Nephron progenitor cell (in vitro differentiated cells): ENCODE results near the gene PRR22.

ENCODE experiments used
- DNase-seq: peaks from one replicate; pipeline ENCODE4 v3.0.0; 2021
- H3K27ac Mint-ChIP-seq: 2 replicates; pipeline ENCODE4 v1.8.0; 2021; ENCODE audit warnings: mild to moderate bottlenecking, moderate library complexity, mixed read lengths
- H3K27me3 Mint-ChIP-seq: 2 replicates; pipeline ENCODE4 v1.8.0; 2021; ENCODE audit warnings: mild to moderate bottlenecking, low read depth, mixed read lengths; ENCODE audit not compliant: poor library complexity
- H3K36me3 Mint-ChIP-seq: 2 replicates; pipeline ENCODE4 v1.8.0; 2021; ENCODE audit warnings: low read depth, mixed read lengths
- H3K4me1 Mint-ChIP-seq: 2 replicates; pipeline ENCODE4 v1.8.0; 2021; ENCODE audit warnings: mixed read lengths
- H3K4me3 Mint-ChIP-seq: 2 replicates; pipeline ENCODE4 v1.8.0; 2021; ENCODE audit warnings: mild to moderate bottlenecking, moderate library complexity, mixed read lengths
- H3K9me3 Mint-ChIP-seq: 2 replicates; pipeline ENCODE4 v1.8.0; 2021; ENCODE audit warnings: mild to moderate bottlenecking, moderate library complexity, mixed read lengths
- TF ChIP-seq, protein P1 (sequence below): fragments of 200-600 bp; sonication (generic); IDR thresholded peaks from 2 replicates; pipeline ENCODE4 v1.5.0; 2021; ENCODE audit warnings: antibody characterized with exemption

PRR22 gene

DNA sequence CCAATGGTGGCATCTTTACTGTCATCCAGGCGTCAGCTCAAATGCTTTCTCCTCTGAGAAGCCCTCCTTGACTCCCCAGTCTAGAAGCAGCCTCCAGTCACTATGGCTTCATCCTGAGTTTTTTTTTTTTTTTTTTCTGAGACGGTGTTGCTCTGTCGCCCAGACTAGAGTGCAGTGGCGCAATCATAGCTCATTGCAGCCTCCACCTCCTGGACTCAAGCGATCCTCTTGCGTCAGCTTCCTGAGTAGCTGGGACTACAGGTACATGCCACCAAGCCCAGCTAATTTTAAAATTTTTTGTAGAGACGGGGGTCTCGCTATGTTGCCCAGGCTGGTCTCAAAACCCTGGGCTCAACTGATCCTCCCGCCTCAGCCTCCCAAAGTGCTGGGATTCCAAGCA, 24.5 kb upstream of the PRR22 start:
- H3K9me3 Mint-ChIP-seq, result no peaks in the 10 kb centered on the region
- H3K36me3 Mint-ChIP-seq, result no peaks in the 10 kb centered on the region
- H3K4me1 Mint-ChIP-seq, result peaks cover 22% of the 10 kb centered on the region
- H3K4me3 Mint-ChIP-seq, result no peak overlapping the region
- H3K27ac Mint-ChIP-seq, result no peak overlapping the region
- no peak for DNase-seq
- TF ChIP-seq, protein P1, sequence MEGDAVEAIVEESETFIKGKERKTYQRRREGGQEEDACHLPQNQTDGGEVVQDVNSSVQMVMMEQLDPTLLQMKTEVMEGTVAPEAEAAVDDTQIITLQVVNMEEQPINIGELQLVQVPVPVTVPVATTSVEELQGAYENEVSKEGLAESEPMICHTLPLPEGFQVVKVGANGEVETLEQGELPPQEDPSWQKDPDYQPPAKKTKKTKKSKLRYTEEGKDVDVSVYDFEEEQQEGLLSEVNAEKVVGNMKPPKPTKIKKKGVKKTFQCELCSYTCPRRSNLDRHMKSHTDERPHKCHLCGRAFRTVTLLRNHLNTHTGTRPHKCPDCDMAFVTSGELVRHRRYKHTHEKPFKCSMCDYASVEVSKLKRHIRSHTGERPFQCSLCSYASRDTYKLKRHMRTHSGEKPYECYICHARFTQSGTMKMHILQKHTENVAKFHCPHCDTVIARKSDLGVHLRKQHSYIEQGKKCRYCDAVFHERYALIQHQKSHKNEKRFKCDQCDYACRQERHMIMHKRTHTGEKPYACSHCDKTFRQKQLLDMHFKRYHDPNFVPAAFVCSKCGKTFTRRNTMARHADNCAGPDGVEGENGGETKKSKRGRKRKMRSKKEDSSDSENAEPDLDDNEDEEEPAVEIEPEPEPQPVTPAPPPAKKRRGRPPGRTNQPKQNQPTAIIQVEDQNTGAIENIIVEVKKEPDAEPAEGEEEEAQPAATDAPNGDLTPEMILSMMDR, result no peak
- peaks cover 27% of the 10 kb centered on the region for H3K27me3 Mint-ChIP-seq

DNA sequence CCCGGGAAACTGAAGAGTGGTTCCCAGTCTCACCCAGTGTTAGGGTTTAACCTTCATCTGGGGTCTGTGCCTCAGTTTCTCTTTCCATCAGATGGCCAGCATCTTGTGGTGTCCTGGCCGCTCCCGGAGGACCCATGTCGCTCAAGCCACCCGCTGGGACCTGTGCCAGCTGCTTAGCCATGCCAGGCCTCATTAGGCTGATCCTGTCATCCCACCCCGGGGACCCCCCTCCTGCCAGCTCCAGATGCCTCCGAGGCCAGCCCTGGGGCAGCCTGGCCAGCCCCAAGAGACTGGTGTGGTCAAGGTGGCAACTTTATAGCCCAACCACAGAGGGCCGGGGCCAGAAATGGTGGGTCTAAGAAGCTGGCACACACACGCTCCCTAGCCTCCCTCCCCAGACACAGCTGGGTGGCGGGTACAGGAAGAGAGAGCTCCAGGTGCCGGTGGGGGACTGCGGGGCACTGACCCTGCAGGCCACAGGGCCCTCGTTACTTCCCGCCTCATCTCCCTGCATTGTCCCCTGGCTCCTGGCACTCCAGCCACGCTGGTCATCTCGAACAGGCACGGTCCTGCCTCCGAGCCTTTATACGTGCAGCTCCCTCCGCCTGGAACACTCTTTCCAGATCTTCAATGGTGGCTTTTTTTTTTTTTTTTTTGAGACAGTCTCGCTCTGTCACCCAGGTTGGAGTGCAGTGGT, 23.7 kb upstream of the PRR22 start:
- TF ChIP-seq, protein P1, result no peak
- Mint-ChIP-seq H3K9me3 (no peaks in the 10 kb centered on the region), H3K36me3 (no peaks in the 10 kb centered on the region), H3K4me1 (peaks cover 23% of the 10 kb centered on the region), H3K4me3 (no peak overlapping the region), H3K27ac (no peak overlapping the region), H3K27me3 (peaks cover 25% of the 10 kb centered on the region)
- DNase-seq, result no peak

DNA sequence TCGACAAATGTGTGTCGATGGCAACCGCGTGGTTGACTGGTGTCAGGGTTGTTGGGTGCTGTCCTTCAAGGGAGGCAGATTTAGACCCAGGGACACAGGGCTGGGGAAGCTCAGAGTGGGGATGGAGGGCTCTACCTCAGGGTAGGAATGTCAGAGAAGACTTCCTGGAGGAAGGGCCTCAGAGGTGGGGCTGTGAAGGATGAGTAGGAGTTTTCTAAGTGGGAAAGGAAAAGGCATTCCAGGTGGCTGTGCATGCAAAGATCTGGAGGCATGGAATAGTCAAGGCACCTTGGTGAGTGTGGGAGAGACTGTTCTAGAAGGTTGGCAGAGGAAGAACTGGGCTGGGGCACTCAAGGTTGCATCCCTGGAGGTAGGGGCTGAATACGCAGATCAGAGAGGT, 22.4 kb upstream of the PRR22 start:
- H3K9me3 Mint-ChIP-seq, result no peaks in the 10 kb centered on the region
- peaks cover 25% of the 10 kb centered on the region for H3K27me3 Mint-ChIP-seq
- H3K4me3 Mint-ChIP-seq, result no peak overlapping the region
- no peaks in the 10 kb centered on the region for H3K36me3 Mint-ChIP-seq
- no peak overlapping the region for H3K27ac Mint-ChIP-seq
- no peak for DNase-seq
- TF ChIP-seq, protein P1, result no peak
- peaks cover 33% of the 10 kb centered on the region for H3K4me1 Mint-ChIP-seq

DNA sequence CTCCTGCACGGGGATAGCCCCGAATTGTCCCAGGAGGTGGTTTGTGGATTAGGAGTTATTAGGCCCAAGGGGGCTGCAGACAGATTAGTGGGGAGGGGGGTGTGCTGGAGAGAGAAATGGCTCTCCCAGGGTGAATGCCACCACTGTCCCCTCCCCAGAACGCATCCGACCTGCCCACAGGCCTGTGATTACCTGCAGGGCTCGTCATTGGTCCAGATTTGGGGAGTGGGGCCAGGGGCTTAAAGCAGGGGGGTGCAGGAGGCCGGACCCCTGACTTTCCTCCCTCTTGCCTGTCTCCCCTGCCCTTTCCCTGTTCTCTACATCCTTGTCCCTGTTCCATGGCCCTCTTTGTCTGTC, 21.6 kb upstream of the PRR22 start:
- DNase-seq, result no peak
- Mint-ChIP-seq H3K9me3 (no peaks in the 10 kb centered on the region), H3K36me3 (no peaks in the 10 kb centered on the region), H3K4me1 (peaks cover 36% of the 10 kb centered on the region), H3K27ac (no peak overlapping the region), H3K4me3 (peak overlapping the region; percentile 71), H3K27me3 (peaks cover 25% of the 10 kb centered on the region)
- TF ChIP-seq, protein P1, result no peak

DNA sequence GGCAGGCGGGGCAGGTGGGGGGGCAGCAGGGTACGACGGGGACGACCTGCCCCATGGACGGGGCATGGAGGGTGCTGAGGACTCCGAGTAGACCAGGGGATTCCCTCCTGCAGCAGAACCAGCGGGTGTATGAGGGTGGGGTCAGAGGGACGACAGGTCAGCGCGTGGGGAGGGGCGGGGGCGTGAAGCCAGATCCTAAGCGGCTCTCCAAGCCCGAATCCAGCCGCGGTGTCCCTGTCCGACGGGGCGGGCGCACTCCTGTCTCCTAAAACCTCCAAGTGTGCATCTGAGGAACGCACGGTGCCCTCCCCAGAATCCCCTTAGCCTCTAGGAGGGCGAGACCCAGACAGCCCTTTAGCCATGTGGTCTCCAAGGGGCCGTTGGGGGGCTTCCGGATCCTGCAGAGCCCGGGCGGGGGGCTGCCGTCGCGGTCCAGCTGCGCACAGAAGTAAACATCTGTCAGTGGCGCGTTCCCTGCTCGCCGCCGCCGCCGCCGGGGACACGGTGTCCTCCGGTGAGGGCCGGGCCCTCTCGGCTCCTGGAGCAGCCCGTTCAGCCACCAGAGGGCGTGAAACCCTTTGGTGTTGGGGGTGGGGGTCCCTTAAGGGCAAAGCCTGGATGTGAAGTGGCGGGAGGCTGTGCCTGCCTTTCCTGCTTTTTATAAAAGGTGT, 21.1 kb upstream of the PRR22 start:
- H3K4me3 Mint-ChIP-seq, result peak overlapping the region; percentile 71
- peak; percentile 95 for DNase-seq

More for the DNA sequence above, 21.1 kb upstream of the PRR22 start:
- TF ChIP-seq, protein P1, result peak; percentile 84
- Mint-ChIP-seq H3K4me1 (peaks cover 39% of the 10 kb centered on the region), H3K27me3 (peaks cover 25% of the 10 kb centered on the region), H3K27ac (no peak overlapping the region), H3K36me3 (no peaks in the 10 kb centered on the region), H3K9me3 (no peaks in the 10 kb centered on the region)
